ENCODE measurements around the gene USP15.

The USP15 gene

DNA sequence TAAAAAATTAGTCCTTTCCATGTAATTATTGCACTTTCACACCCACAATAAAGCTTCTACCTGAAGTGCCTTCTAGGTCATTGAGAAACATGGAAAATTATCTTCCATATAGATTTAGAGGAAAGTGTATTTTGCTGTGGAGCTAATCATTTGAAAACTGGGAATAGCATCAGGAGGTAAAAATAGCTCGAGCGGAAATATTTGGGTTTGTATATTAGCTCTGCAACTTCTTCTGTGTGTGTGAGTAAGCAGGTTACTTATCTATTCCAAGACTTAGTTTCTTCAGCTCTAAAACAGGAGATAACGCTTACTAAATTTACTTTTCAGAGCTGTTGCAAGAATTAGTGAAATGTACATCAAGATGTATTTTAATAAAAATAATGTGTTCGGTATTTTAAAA is 111.5 kb downstream of the USP15 start:
- peaks cover 0 to 6% (median 2%) of the 10 kb centered on the region in 4 experiments for H3K4me1 ChIP-seq (ENCODE audit: control extremely low read depth in 1 of 4, control insufficient read depth in 4 of 4, insufficient read depth in 4 of 4, low read length in 3 of 4)
- H3K27me3 ChIP-seq (replicated peaks in 2 of 5; ENCODE audit: control insufficient read depth in 4 of 5, insufficient read depth in 5 of 5, low read length in 4 of 5), result no peaks in the 10 kb centered on the region
- no peak overlapping the region for H3K27ac ChIP-seq (ENCODE audit: insufficient read depth in 1 of 2, low read depth in 1 of 2, low read length in 2 of 2, poor library complexity in 1 of 2, severe bottlenecking in 2 of 2)
- WGBS (ENCODE audit: insufficient coverage), result no CpG with 5 or more reads among the region's 4 CpGs
- CTCF ChIA-PET, result interaction anchor here (0.7 to 0.9 kb wide), 2 partner anchors 55 to 72 kb away, joined by 3 read pairs; no protein-coding TSS in a partner anchor
- POLR2A ChIA-PET, result no interaction called here
- H3K4me3 ChIP-seq (ENCODE audit: control insufficient read depth in 1 of 7, extremely low read depth in 1 of 7, insufficient read depth in 4 of 7, low read depth in 2 of 7, low read length in 6 of 7), result no peak overlapping the region
- H3K9me3 ChIP-seq (ENCODE audit: control extremely low read depth in 1 of 5, control insufficient read depth in 4 of 5, insufficient read depth in 2 of 5, low read depth in 1 of 5, low read length in 4 of 5), result peaks cover 0 to 3% (median 0%) of the 10 kb centered on the region in 5 experiments
- DNase-seq, result no peak
- H3K36me3 ChIP-seq (ENCODE audit: control insufficient read depth in 4 of 4, insufficient read depth in 4 of 4, low read length in 3 of 4), result peaks cover 2 to 22% (median 7%) of the 10 kb centered on the region in 4 experiments

DNA sequence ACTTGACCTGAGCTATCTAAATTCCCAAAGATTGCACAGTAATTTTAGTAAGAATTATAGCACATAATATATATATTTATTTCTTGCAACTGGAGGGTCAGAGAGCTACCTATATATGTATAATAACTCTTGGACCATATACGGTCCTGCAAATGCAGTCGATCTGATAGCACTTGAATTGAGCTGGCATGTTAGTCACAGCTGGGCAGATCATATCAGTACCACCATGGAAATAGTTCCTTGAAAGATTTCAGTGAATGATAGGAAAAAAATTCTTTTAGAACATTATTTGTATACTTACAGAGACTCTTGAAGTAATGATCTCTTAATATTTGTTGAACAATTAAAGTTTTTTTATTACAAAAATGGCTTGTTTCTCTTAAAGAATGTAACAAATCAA is 111.9 kb downstream of the USP15 start:
- H3K36me3 ChIP-seq (ENCODE audit: control insufficient read depth in 4 of 4, insufficient read depth in 4 of 4, low read length in 3 of 4), result peaks cover 2 to 20% (median 8%) of the 10 kb centered on the region in 4 experiments
- WGBS (ENCODE audit: insufficient coverage), result no CpG with 5 or more reads among the region's 2 CpGs
- no peak overlapping the region for H3K27ac ChIP-seq (ENCODE audit: insufficient read depth in 1 of 2, low read depth in 1 of 2, low read length in 2 of 2, poor library complexity in 1 of 2, severe bottlenecking in 2 of 2)
- peaks cover 0 to 3% (median 0%) of the 10 kb centered on the region in 5 experiments for H3K9me3 ChIP-seq (ENCODE audit: control extremely low read depth in 1 of 5, control insufficient read depth in 4 of 5, insufficient read depth in 2 of 5, low read depth in 1 of 5, low read length in 4 of 5)
- ChIA-PET POLR2A (no interaction called here), CTCF (interaction anchor here (0.7 to 0.9 kb wide), 2 partner anchors 55 to 72 kb away, joined by 3 read pairs; no protein-coding TSS in a partner anchor)
- no peaks in the 10 kb centered on the region for H3K27me3 ChIP-seq (replicated peaks in 2 of 5; ENCODE audit: control insufficient read depth in 4 of 5, insufficient read depth in 5 of 5, low read length in 4 of 5)
- H3K4me3 ChIP-seq (ENCODE audit: control insufficient read depth in 1 of 7, extremely low read depth in 1 of 7, insufficient read depth in 4 of 7, low read depth in 2 of 7, low read length in 6 of 7), result no peak overlapping the region
- DNase-seq, result no peak
- peaks cover 0 to 6% (median 2%) of the 10 kb centered on the region in 4 experiments for H3K4me1 ChIP-seq (ENCODE audit: control extremely low read depth in 1 of 4, control insufficient read depth in 4 of 4, insufficient read depth in 4 of 4, low read length in 3 of 4)

DNA sequence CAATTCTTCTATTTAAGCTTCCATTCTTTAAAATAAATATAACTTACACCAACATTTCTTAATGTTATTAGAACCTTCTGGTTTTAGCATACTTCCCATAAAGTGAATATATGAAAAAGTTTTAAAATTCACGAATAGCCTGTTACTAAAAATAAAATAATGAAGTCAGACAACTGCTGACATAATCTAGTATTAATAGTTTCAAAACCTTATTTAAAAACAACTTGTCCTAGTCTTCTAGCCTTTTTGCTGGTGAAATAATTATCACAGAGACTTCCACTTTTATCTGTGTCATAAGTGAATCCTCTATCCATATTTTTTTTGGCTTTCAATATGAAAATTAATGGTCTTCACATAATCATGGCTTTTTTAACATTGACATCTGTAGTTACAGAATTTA is 112.6 kb downstream of the USP15 start:
- CTCF ChIA-PET, result no interaction called here
- Histone ChIP-seq H3K4me1 (ENCODE audit: control extremely low read depth in 1 of 4, control insufficient read depth in 4 of 4, insufficient read depth in 4 of 4, low read length in 3 of 4) (peaks cover 0 to 6% (median 2%) of the 10 kb centered on the region in 4 experiments), H3K4me3 (ENCODE audit: control insufficient read depth in 1 of 7, extremely low read depth in 1 of 7, insufficient read depth in 4 of 7, low read depth in 2 of 7, low read length in 6 of 7) (no peak overlapping the region), H3K27me3 (replicated peaks in 2 of 5; ENCODE audit: control insufficient read depth in 4 of 5, insufficient read depth in 5 of 5, low read length in 4 of 5) (no peaks in the 10 kb centered on the region), H3K9me3 (ENCODE audit: control extremely low read depth in 1 of 5, control insufficient read depth in 4 of 5, insufficient read depth in 2 of 5, low read depth in 1 of 5, low read length in 4 of 5) (peaks cover 0 to 3% (median 0%) of the 10 kb centered on the region in 5 experiments), H3K27ac (ENCODE audit: insufficient read depth in 1 of 2, low read depth in 1 of 2, low read length in 2 of 2, poor library complexity in 1 of 2, severe bottlenecking in 2 of 2) (no peak overlapping the region), H3K36me3 (ENCODE audit: control insufficient read depth in 4 of 4, insufficient read depth in 4 of 4, low read length in 3 of 4) (peaks cover 2 to 20% (median 9%) of the 10 kb centered on the region in 4 experiments)
- no peak for DNase-seq
- POLR2A ChIA-PET, result no interaction called here
- WGBS (ENCODE audit: insufficient coverage), result no CpG with 5 or more reads among the region's 1 CpG

DNA sequence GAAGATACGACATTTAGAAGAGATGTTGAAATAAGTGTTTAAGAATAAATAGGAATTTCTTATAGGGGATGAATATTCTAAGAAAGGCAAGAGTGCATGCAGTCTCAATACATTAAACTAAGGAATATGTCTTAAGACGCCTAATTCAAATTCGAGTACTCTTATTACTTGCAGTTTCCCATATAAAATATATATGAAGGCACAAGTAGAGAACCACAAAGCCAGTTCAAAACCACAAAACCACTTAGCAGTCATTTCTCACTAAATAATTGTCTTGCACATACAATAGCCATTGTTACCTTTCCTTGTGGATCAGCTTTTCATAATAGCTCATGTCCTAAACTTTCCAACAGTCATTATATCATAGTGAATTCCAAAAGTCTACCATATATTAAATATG is 115.4 kb downstream of the USP15 start:
- no peak overlapping the region for H3K4me3 ChIP-seq (ENCODE audit: control insufficient read depth in 1 of 7, extremely low read depth in 1 of 7, insufficient read depth in 4 of 7, low read depth in 2 of 7, low read length in 6 of 7)
- WGBS (ENCODE audit: insufficient coverage), result no CpG with 5 or more reads among the region's 3 CpGs
- ChIA-PET POLR2A (no interaction called here), CTCF (no interaction called here)
- no peak overlapping the region for H3K27ac ChIP-seq (ENCODE audit: insufficient read depth in 1 of 2, low read depth in 1 of 2, low read length in 2 of 2, poor library complexity in 1 of 2, severe bottlenecking in 2 of 2)
- H3K36me3 ChIP-seq (ENCODE audit: control insufficient read depth in 4 of 4, insufficient read depth in 4 of 4, low read length in 3 of 4), result peaks cover 3 to 13% (median 7%) of the 10 kb centered on the region in 4 experiments
- H3K9me3 ChIP-seq (ENCODE audit: control extremely low read depth in 1 of 5, control insufficient read depth in 4 of 5, insufficient read depth in 2 of 5, low read depth in 1 of 5, low read length in 4 of 5), result peaks cover 0 to 1% (median 0%) of the 10 kb centered on the region in 5 experiments
- H3K27me3 ChIP-seq (replicated peaks in 2 of 5; ENCODE audit: control insufficient read depth in 4 of 5, insufficient read depth in 5 of 5, low read length in 4 of 5), result no peaks in the 10 kb centered on the region
- peaks cover 0 to 6% (median 2%) of the 10 kb centered on the region in 4 experiments for H3K4me1 ChIP-seq (ENCODE audit: control extremely low read depth in 1 of 4, control insufficient read depth in 4 of 4, insufficient read depth in 4 of 4, low read length in 3 of 4)
- DNase-seq, result peak in 2 of 3 donors; percentile 17 to 36

DNA sequence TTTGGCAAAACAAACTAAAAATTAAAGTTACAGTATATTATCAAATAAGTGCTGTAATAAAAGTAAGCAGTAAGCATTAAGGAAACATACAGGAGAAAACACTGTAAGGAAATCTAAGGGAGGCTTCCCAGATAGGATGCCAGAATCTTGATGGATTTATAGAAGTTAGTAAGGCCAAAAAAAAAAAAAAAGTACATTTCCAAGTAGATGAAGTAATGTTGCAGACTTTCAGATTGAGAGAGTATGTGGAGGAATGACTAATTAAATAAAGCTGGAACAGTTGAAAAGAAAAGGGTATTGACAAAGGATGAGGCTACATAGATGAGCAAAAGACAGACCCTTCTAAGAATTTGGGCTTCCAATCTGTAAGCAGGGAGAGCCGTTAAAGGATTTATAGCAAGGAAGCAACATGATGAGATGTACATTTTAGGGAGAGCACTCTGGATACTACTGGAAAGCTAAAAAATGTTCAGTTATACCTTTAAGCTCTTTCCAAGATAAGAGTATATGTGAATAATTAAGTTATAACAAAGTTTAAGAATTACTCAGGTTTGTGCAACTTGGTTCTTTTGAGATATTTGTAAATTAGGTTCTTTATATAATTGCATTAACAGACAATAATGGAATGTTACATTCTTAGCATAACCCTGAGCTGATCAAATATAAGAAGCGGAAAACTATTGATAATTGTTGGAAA is 119.0 kb downstream of the USP15 start:
- POLR2A ChIA-PET, result no interaction called here
- Histone ChIP-seq H3K9me3 (ENCODE audit: control extremely low read depth in 1 of 5, control insufficient read depth in 4 of 5, insufficient read depth in 2 of 5, low read depth in 1 of 5, low read length in 4 of 5) (no peaks in the 10 kb centered on the region), H3K4me1 (ENCODE audit: control extremely low read depth in 1 of 4, control insufficient read depth in 4 of 4, insufficient read depth in 4 of 4, low read length in 3 of 4) (peaks cover 0 to 6% (median 2%) of the 10 kb centered on the region in 4 experiments), H3K4me3 (ENCODE audit: control insufficient read depth in 1 of 7, extremely low read depth in 1 of 7, insufficient read depth in 4 of 7, low read depth in 2 of 7, low read length in 6 of 7) (no peak overlapping the region), H3K27me3 (replicated peaks in 2 of 5; ENCODE audit: control insufficient read depth in 4 of 5, insufficient read depth in 5 of 5, low read length in 4 of 5) (no peaks in the 10 kb centered on the region), H3K36me3 (ENCODE audit: control insufficient read depth in 4 of 4, insufficient read depth in 4 of 4, low read length in 3 of 4) (peaks cover 12 to 37% (median 23%) of the 10 kb centered on the region in 4 experiments), H3K27ac (ENCODE audit: insufficient read depth in 1 of 2, low read depth in 1 of 2, low read length in 2 of 2, poor library complexity in 1 of 2, severe bottlenecking in 2 of 2) (no peak overlapping the region)
- no CpG with 5 or more reads among the region's 2 CpGs for WGBS (ENCODE audit: insufficient coverage)
- CTCF ChIA-PET, result interaction anchor here (0.6 to 1.1 kb wide), 2 partner anchors 25 to 119 kb away, joined by 3 to 4 read pairs; partner anchors contain the start of gene USP15
- DNase-seq, result no peak

DNA sequence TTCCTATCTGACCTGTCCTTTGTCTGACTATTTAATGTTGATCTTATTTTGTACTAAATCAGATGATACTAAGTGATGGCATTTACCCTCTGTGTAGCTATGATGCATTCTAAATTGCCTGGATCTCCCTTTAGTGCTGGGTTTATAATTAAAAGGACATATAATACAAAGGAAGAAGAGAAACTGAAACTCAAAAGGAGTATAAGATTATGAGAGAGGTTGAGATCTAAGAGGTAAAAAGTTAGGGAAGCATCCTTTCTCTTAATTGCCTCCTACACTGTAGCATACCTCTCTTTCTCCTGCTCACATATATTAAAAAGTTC is 119.5 kb downstream of the USP15 start:
- Histone ChIP-seq H3K9me3 (ENCODE audit: control extremely low read depth in 1 of 5, control insufficient read depth in 4 of 5, insufficient read depth in 2 of 5, low read depth in 1 of 5, low read length in 4 of 5) (no peaks in the 10 kb centered on the region), H3K4me3 (ENCODE audit: control insufficient read depth in 1 of 7, extremely low read depth in 1 of 7, insufficient read depth in 4 of 7, low read depth in 2 of 7, low read length in 6 of 7) (no peak overlapping the region), H3K27ac (ENCODE audit: insufficient read depth in 1 of 2, low read depth in 1 of 2, low read length in 2 of 2, poor library complexity in 1 of 2, severe bottlenecking in 2 of 2) (no peak overlapping the region), H3K36me3 (ENCODE audit: control insufficient read depth in 4 of 4, insufficient read depth in 4 of 4, low read length in 3 of 4) (peaks cover 12 to 37% (median 25%) of the 10 kb centered on the region in 4 experiments), H3K4me1 (ENCODE audit: control extremely low read depth in 1 of 4, control insufficient read depth in 4 of 4, insufficient read depth in 4 of 4, low read length in 3 of 4) (peaks cover 0 to 6% (median 2%) of the 10 kb centered on the region in 4 experiments), H3K27me3 (replicated peaks in 2 of 5; ENCODE audit: control insufficient read depth in 4 of 5, insufficient read depth in 5 of 5, low read length in 4 of 5) (no peaks in the 10 kb centered on the region)
- no peak for DNase-seq
- POLR2A ChIA-PET, result no interaction called here
- CTCF ChIA-PET, result interaction anchor here (0.6 to 1.1 kb wide), 3 partner anchors 26 to 120 kb away, joined by 3 to 4 read pairs (median 3); partner anchors contain the start of gene USP15

DNA sequence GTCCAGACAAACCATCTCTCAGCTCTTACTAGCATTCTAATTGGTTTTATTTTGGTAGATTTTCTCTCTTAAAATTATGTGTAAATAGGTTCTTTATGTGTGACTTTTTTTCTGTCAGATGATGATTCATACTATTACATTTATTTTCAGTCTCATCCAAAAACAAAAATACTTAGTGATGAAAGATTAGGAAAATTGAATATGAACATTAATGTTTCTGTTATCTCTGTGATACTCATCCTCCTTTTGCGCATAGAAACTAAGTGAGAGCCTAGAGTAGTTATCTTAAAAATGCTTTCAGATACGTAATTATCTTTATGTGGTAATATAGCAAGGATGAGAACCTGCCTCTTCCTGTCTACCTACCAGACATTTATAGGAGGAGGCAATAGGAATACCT is 122.3 kb downstream of the USP15 start:
- no peaks in the 10 kb centered on the region for H3K27me3 ChIP-seq (replicated peaks in 2 of 5; ENCODE audit: control insufficient read depth in 4 of 5, insufficient read depth in 5 of 5, low read length in 4 of 5)
- no peaks in the 10 kb centered on the region for H3K4me1 ChIP-seq (ENCODE audit: control extremely low read depth in 1 of 4, control insufficient read depth in 4 of 4, insufficient read depth in 4 of 4, low read length in 3 of 4)
- no peak overlapping the region for H3K27ac ChIP-seq (ENCODE audit: insufficient read depth in 1 of 2, low read depth in 1 of 2, low read length in 2 of 2, poor library complexity in 1 of 2, severe bottlenecking in 2 of 2)
- WGBS (ENCODE audit: insufficient coverage), result no CpG with 5 or more reads among the region's 2 CpGs
- H3K9me3 ChIP-seq (ENCODE audit: control extremely low read depth in 1 of 5, control insufficient read depth in 4 of 5, insufficient read depth in 2 of 5, low read depth in 1 of 5, low read length in 4 of 5), result no peaks in the 10 kb centered on the region
- no peak overlapping the region for H3K4me3 ChIP-seq (ENCODE audit: control insufficient read depth in 1 of 7, extremely low read depth in 1 of 7, insufficient read depth in 4 of 7, low read depth in 2 of 7, low read length in 6 of 7)
- no peak for DNase-seq
- ChIA-PET CTCF (interaction anchor here (0.8 kb wide), 1 partner anchor 24 kb away, joined by 3 read pairs; no protein-coding TSS in a partner anchor), POLR2A (interaction anchor here (0.6 kb wide), 1 partner anchor 157 kb away, joined by 3 read pairs; no protein-coding TSS in a partner anchor)
- H3K36me3 ChIP-seq (ENCODE audit: control insufficient read depth in 4 of 4, insufficient read depth in 4 of 4, low read length in 3 of 4), result peaks cover 22 to 52% (median 34%) of the 10 kb centered on the region in 4 experiments
